Transverse colon (tissue), 4 donors: ENCODE data around the gene U2AF2. TPM values are rescaled to one million over a fixed set of nuclear protein-coding genes. Genes with fewer than 3 reads are reported as not detected.

Source experiments
- DNase-seq: peaks from one replicate; pipeline ENCODE4 v3.0.0-alpha.2; 2019
- H3K27ac ChIP-seq, 4 donors: fragments of 200-600 bp; sonication (generic); 2 replicates each; pipeline ENCODE4 v1.5.1; 2016 to 2018; ENCODE audit warnings: inconsistent platforms in 4 of 4
- H3K27me3 ChIP-seq: fragments of 200-600 bp; sonication (generic); 2 replicates; pipeline ENCODE4 v1.5.1; 2017; ENCODE audit warnings: inconsistent platforms
- H3K36me3 ChIP-seq, 4 donors: fragments of 200-600 bp; sonication (generic); 2 replicates each; pipeline ENCODE4 v1.5.1; 2017 to 2019; ENCODE audit warnings: inconsistent platforms in 4 of 4
- H3K4me1 ChIP-seq, 4 donors: fragments of 200-600 bp; sonication (generic); 2 replicates each; pipeline ENCODE4 v1.5.1; 2017 to 2020; ENCODE audit warnings: inconsistent platforms in 4 of 4
- H3K4me3 ChIP-seq, 4 donors: fragments of 200-600 bp; sonication (generic); 1 replicate in 1 of 4; 2 replicates in 3 of 4; pipeline versions ENCODE4 v1.5.1 to v1.6.1; 2017 to 2019; ENCODE audit warnings: inconsistent platforms in 4 of 4
- H3K9me3 ChIP-seq, 2 donors: fragments of 200-600 bp; sonication (generic); 2 replicates each; pipeline ENCODE4 v1.5.1; 2017 to 2019; ENCODE audit warnings: inconsistent platforms in 2 of 2
- EP300 ChIP-seq: sonication (generic); formaldehyde crosslinking; IDR thresholded peaks from one replicate; pipeline ENCODE4 v1.6.1; 2017; ENCODE audit warnings: antibody characterized with exemption, low read depth
- POLR2A ChIP-seq: fragments of 450-650 bp; IDR thresholded peaks from one replicate; pipeline ENCODE4 v1.6.1; 2016; ENCODE audit warnings: antibody characterized with exemption, mild to moderate bottlenecking, moderate library complexity
- POLR2AphosphoS5 ChIP-seq, 3 donors: sonication (generic); formaldehyde crosslinking; IDR thresholded peaks; one replicate each; pipeline ENCODE4 v1.6.1; 2016; ENCODE audit warnings: antibody characterized with exemption in 3 of 3
- WGBS, 2 donors: methylation state at CpG; one replicate each; pipeline ENCODE4 v1.1.5; 2018; ENCODE audit warnings: low coverage in 1 of 2; 5-methylcytosine and 5-hydroxymethylcytosine counted together
- in situ Hi-C, 4 donors: fragments of 200-750 bp; cut with MboI; loops; one replicate each; pipeline versions ENCODE4 v1.15.0 to v1.15.1; 2017; ENCODE audit warnings: low sequenced_read_pairs in 3 of 4, low pct_ligation_motif_present in 1 of 4, low pct_unique_long_range_greater_than_20kb in 1 of 4
- intact Hi-C: fragments of 100-400 bp; cut with DNase I; formaldehyde crosslinking; loops from one replicate; pipeline ENCODE4 v1.15.1; 2023; ENCODE audit warnings: low total_unique reads
- total RNA-seq, 4 donors: library from RNA; depleted of rRNA; stranded (reverse); fragments of >200 nt; gene quantifications; one replicate each; pipeline ENCODE4 v1.1.0, GENCODE V29; 2016
- TF ChIP-seq, protein P1 (sequence below), 5 experiments: fragments of 200-600 bp in 3 of 5; fragments of 450-650 bp in 2 of 5; sonication (generic) in 3 of 5; IDR thresholded peaks; 1 replicate in 2 of 5; 2 replicates in 3 of 5; pipeline ENCODE4 v1.5.1; 2016 to 2017; ENCODE audit warnings: antibody characterized with exemption in 5 of 5, inconsistent platforms in 3 of 5, mild to moderate bottlenecking in 2 of 5, moderate library complexity in 1 of 5

U2AF2 gene
- total RNA-seq, 4 donors from 2014 or later: 112 to 185 (median 130) TPM

DNA sequence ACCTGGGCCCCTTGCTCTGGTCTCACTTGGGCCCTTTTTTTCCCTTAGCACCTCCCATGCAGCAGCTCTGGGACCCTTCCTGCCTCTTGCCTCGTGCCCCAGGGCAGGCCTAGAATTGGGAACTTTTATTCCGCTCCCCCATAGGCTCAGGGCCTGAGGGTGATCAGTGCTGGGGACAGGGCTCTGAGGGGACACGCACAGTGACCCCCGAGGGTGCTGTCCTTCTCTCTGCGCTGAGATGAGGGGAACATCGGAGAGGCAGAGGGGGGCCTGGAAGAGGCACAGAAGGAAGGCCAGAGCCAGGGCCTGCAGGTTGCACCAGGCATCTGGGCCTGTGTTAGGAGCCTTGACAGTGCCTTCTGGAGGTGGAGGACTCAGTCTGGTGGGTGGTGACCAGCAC lies 30.9 kb downstream of the U2AF2 start:
- TF ChIP-seq POLR2A (no peak), POLR2AphosphoS5 (IDR thresholded peaks at IDR 0.05) (no peak), EP300 (no peak)
- TF ChIP-seq, protein P1, sequence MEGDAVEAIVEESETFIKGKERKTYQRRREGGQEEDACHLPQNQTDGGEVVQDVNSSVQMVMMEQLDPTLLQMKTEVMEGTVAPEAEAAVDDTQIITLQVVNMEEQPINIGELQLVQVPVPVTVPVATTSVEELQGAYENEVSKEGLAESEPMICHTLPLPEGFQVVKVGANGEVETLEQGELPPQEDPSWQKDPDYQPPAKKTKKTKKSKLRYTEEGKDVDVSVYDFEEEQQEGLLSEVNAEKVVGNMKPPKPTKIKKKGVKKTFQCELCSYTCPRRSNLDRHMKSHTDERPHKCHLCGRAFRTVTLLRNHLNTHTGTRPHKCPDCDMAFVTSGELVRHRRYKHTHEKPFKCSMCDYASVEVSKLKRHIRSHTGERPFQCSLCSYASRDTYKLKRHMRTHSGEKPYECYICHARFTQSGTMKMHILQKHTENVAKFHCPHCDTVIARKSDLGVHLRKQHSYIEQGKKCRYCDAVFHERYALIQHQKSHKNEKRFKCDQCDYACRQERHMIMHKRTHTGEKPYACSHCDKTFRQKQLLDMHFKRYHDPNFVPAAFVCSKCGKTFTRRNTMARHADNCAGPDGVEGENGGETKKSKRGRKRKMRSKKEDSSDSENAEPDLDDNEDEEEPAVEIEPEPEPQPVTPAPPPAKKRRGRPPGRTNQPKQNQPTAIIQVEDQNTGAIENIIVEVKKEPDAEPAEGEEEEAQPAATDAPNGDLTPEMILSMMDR (IDR thresholded peaks at IDR 0.05): no peak
- no peaks in the 10 kb centered on the region for H3K9me3 ChIP-seq
- H3K27ac ChIP-seq: peak overlapping the region; percentile 84 to 93 (median 88)
- intact Hi-C loops: no loop called here
- no peak overlapping the region for H3K4me3 ChIP-seq
- in situ Hi-C loops: no loop called here
- no peak for DNase-seq
- peaks cover 22 to 75% (median 61%) of the 10 kb centered on the region in 4 donors for H3K4me1 ChIP-seq
- 93 to 96% methylated on average over 4 to 6 of the region's 6 CpGs for WGBS, 2 donors
- no peaks in the 10 kb centered on the region for H3K27me3 ChIP-seq
- peaks cover 0 to 24% (median 13%) of the 10 kb centered on the region in 4 donors for H3K36me3 ChIP-seq

DNA sequence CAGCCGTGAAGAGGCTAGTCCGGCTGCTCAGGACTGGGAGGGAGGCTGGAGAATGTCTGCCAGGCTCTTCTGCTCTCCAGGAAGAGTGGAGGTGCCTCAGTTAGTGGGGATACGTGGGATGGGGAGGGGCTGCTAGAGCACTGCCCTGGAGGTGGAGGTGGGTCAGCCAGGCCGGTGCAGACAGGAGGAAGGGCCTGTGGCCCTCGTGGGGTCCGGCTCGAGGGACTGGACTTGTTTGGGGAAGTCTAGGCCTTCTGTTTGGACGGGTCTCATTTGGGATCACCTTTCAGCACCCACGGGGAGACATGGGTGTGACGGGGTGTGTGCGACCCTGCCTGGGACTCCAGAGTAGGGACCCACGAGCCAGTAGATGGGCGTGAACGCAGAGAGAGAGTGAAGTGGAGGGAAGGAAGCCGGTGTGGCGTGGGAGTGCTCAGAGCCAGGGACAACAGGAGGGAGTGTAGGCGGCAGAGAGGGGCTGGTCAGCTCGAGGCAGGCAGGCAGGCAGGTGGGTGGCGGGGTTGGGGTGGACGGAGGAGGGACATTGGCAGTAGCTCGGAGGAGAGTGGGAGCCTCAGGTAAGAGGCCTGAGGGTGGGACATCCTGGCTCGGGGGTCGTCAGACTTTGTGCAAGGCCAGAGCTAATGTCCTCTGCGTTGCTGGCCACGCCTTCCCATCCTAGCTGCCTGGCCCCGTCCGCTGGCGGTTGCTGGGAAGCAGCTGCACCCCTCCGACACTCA lies 31.6 kb downstream of the U2AF2 start:
- Histone ChIP-seq H3K27me3 (no peaks in the 10 kb centered on the region), H3K36me3 (peaks cover 0 to 26% (median 13%) of the 10 kb centered on the region in 4 donors), H3K4me1 (peaks cover 22 to 73% (median 61%) of the 10 kb centered on the region in 4 donors), H3K4me3 (no peak overlapping the region), H3K9me3 (no peaks in the 10 kb centered on the region), H3K27ac (peak overlapping the region; percentile 84 to 93 (median 88))
- DNase-seq: no peak
- TF ChIP-seq POLR2AphosphoS5 (IDR thresholded peaks at IDR 0.05): no peak
- TF ChIP-seq, protein P1 (IDR thresholded peaks at IDR 0.05): no peak
- WGBS, 2 donors: 65 to 80% methylated on average over 4 to 24 of the region's 29 CpGs
- intact Hi-C loops (no loop called here), in situ Hi-C loops (no loop called here)

DNA sequence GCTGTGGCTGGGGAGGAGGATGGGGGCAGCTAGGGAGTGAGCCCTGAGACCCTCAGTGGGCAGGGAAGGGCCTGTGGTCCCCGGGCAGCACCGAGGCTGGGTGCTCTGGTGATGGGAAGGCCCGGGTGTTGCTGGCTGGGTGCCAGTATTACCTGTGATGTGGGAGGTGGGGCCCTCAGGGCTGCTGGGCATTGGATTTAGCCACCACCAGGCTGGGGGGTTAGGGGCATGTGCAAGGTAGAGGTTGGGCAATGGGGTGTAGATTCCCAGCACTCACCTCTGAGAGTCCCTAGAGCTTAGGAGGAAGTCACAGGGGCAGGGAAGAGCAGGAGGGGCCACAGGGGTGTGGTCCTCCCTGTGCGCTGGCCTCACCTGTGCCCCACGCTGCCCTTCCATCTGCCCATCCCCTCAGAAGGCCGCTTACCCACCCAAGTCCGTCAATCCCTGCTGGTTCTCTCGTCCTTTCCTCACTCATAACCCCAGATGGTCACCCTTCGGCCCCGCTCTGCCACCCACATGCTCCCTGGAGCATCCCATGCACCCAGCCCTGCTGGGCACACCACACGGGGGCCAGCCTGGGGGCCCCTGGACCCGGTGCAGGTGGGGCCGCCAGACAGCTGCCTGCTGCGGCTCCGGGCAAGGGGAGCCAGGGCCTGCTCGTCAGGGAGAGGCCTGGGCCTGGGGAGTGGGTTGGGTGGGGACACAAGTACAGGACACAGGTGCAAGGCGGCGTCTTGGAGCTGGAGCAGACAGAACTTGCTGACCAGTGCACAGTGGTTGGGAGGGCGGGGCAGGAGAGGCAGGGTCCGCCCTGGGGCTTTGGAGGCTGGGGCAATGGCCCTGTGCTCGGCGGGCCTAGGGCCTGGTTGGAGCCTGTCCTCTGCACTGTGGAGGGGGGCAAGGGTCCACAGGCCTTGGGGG lies 32.7 kb downstream of the U2AF2 start:
- intact Hi-C loops (no loop called here), in situ Hi-C loops (no loop called here)
- DNase-seq: peak; percentile 73
- H3K9me3 ChIP-seq: no peaks in the 10 kb centered on the region
- peak overlapping the region; percentile 84 to 93 (median 89) for H3K27ac ChIP-seq
- 56% methylated on average over 22 of the region's 22 CpGs; no CpG with 5 or more reads in 1 of the 2 donors for WGBS, 2 donors
- no peaks in the 10 kb centered on the region for H3K27me3 ChIP-seq
- TF ChIP-seq EP300 (no peak), POLR2AphosphoS5 (IDR thresholded peaks at IDR 0.05) (peak in 1 of 3 donors; percentile 12)
- peaks cover 0 to 33% (median 17%) of the 10 kb centered on the region in 4 donors for H3K36me3 ChIP-seq
- peaks cover 22 to 63% (median 56%) of the 10 kb centered on the region in 4 donors for H3K4me1 ChIP-seq
- no peak overlapping the region for H3K4me3 ChIP-seq

- TF ChIP-seq POLR2AphosphoS5 (IDR thresholded peaks at IDR 0.05) (peak; percentile 31 to 66 (median 56)), POLR2A (peak; percentile 58), EP300 (no peak)
- TF ChIP-seq, protein P1 (IDR thresholded peaks at IDR 0.05): peak in 1 of 5 experiments; percentile 23
- no peaks in the 10 kb centered on the region for H3K9me3 ChIP-seq
- in situ Hi-C loops: no loop called here
- peak; percentile 87 for DNase-seq
- H3K4me3 ChIP-seq: no peak overlapping the region
- H3K36me3 ChIP-seq: peaks cover 0 to 43% (median 18%) of the 10 kb centered on the region in 4 donors
- H3K4me1 ChIP-seq: peaks cover 22 to 55% (median 51%) of the 10 kb centered on the region in 4 donors
- 48% methylated on average over 27 of the region's 27 CpGs; no CpG with 5 or more reads in 1 of the 2 donors for WGBS, 2 donors
- no peaks in the 10 kb centered on the region for H3K27me3 ChIP-seq
- H3K27ac ChIP-seq: peak overlapping the region; percentile 84 to 93 (median 89)
- intact Hi-C loops: no loop called here
Measured at GRCh38 chr19:55688422-55689218, 33.8 kb downstream of the U2AF2 start.
